Lower lobe of right lung (tissue), 2 donors: ENCODE measurements around the gene TRIM63. TPM values are rescaled to one million over a fixed set of nuclear protein-coding genes. Genes with fewer than 3 reads are reported as not detected.

Source experiments
- ATAC-seq, 2 donors: fragments of 200-7000 bp; cut with Tn5 transposase; one replicate each; pipeline ENCODE4 v1.9.1; 2020 to 2022; ENCODE audit warnings: mild to moderate bottlenecking in 2 of 2, moderate library complexity in 2 of 2
- DNase-seq: peaks from one replicate; pipeline ENCODE4 v3.0.0-alpha.2; 2020
- H3K27ac ChIP-seq: fragments of 200-600 bp; one replicate; pipeline ENCODE4 v1.8.0; 2022
- H3K27me3 ChIP-seq: fragments of 200-600 bp; one replicate; pipeline ENCODE4 v1.8.0; 2022; ENCODE audit warnings: low read depth
- H3K36me3 ChIP-seq: fragments of 200-600 bp; one replicate; pipeline ENCODE4 v1.8.0; 2022; ENCODE audit warnings: mild to moderate bottlenecking
- H3K4me1 ChIP-seq: fragments of 200-600 bp; one replicate; pipeline ENCODE4 v1.8.0; 2022
- H3K4me3 ChIP-seq: fragments of 200-600 bp; one replicate; pipeline ENCODE4 v1.8.0; 2022; ENCODE audit warnings: mild to moderate bottlenecking
- H3K9me3 ChIP-seq: fragments of 200-600 bp; one replicate; pipeline ENCODE4 v1.8.0; 2022
- intact Hi-C: fragments of 100-400 bp; cut with DNase I; formaldehyde crosslinking; loops from one replicate; pipeline ENCODE4 v1.11.0; 2022
- total RNA-seq: library from RNA; stranded (reverse); fragmentation: NEBNext Ultra II Directional; extraction: Animal tissue kit (Norgen Biotek cat#: 25700); gene quantifications from one replicate; pipeline ENCODE4 v1.2.1, GENCODE V29; 2021
- TF ChIP-seq, protein P1 (sequence below): fragments of 200-600 bp; IDR thresholded peaks from one replicate; pipeline ENCODE4 v1.8.0; 2022; ENCODE audit warnings: antibody characterized with exemption, mild to moderate bottlenecking
- donor health status: DM: no; HTN: yes; CAD: no; lungs with severe emphysema.

TRIM63 gene
- total RNA-seq, 1 donor from 2014 or later: 0.53 TPM

DNA sequence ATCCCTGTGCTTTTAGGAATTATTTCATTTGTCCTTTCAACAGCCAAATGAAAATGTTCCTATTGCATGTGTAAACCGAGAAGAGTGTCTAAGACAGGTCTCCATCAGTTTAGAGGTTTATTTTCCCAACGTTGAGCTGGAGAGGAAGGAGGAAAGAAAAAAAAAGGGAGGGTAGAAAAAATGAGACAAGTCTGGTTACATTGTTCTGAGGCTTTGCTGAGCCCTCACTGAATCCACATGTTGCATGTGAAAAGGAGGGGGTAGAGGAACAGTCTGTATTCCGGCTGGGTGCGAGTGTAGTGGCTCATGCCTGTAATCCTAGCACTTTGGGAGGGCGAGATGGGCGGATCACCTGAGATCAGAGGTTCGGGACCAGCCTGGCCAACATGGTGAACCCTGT, 25.0 kb upstream of the TRIM63 start:
- Histone ChIP-seq H3K27me3 (peaks cover 7% of the 10 kb centered on the region), H3K9me3 (no peaks in the 10 kb centered on the region), H3K4me3 (no peak overlapping the region), H3K27ac (no peak overlapping the region), H3K36me3 (no peaks in the 10 kb centered on the region), H3K4me1 (peaks cover 7% of the 10 kb centered on the region)
- TF ChIP-seq, protein P1, sequence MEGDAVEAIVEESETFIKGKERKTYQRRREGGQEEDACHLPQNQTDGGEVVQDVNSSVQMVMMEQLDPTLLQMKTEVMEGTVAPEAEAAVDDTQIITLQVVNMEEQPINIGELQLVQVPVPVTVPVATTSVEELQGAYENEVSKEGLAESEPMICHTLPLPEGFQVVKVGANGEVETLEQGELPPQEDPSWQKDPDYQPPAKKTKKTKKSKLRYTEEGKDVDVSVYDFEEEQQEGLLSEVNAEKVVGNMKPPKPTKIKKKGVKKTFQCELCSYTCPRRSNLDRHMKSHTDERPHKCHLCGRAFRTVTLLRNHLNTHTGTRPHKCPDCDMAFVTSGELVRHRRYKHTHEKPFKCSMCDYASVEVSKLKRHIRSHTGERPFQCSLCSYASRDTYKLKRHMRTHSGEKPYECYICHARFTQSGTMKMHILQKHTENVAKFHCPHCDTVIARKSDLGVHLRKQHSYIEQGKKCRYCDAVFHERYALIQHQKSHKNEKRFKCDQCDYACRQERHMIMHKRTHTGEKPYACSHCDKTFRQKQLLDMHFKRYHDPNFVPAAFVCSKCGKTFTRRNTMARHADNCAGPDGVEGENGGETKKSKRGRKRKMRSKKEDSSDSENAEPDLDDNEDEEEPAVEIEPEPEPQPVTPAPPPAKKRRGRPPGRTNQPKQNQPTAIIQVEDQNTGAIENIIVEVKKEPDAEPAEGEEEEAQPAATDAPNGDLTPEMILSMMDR: no peak
- no peak for ATAC-seq
- intact Hi-C loops: no loop called here
- no peak for DNase-seq

DNA sequence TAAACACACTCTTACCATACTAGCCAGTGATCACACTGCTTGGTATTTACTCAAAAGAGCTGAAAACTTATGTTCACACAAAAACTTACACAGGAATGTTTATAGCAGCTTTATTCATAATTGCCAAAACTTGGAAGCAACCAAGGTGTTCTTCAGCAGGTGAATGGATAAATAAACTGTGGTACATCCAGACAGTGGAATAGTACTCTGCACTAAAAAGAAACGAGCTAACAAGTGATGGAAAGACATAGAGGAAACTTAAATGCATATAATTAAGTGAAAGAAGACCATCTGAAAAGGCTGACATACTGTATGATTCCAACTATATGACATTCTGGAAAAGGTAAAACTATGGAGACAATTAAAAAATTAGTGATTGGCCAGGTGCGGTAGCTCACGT, 23.5 kb upstream of the TRIM63 start:
- DNase-seq: no peak
- Histone ChIP-seq H3K9me3 (no peaks in the 10 kb centered on the region), H3K27me3 (peaks cover 7% of the 10 kb centered on the region), H3K4me1 (peaks cover 7% of the 10 kb centered on the region), H3K4me3 (no peak overlapping the region), H3K27ac (no peak overlapping the region), H3K36me3 (no peaks in the 10 kb centered on the region)
- intact Hi-C loops: no loop called here
- no peak for ATAC-seq
- TF ChIP-seq, protein P1: no peak

DNA sequence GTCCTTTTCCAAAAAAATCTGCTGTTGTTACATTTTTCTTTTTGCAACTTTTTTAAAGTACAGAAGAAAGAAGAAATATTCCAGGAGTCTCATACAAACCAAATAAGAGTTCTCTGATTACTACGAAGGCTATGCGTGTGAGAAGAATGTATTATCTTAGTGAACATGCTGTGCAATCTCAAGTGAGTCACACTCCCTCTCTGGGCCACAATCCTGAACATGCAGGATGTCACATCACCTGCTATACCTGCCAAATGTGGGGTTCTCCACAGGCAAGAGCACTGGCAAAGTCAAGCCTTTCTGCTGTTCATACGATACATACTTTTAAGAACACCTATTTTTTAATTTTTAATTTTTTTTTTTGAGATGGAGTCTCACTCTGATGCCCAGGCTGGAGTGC, 21.7 kb upstream of the TRIM63 start:
- ATAC-seq (no peak), DNase-seq (no peak)
- H3K4me3 ChIP-seq: no peak overlapping the region
- H3K27me3 ChIP-seq: peaks cover 7% of the 10 kb centered on the region
- TF ChIP-seq, protein P1: no peak
- H3K36me3 ChIP-seq: no peaks in the 10 kb centered on the region
- H3K27ac ChIP-seq: no peak overlapping the region
- peaks cover 4% of the 10 kb centered on the region for H3K4me1 ChIP-seq
- no peaks in the 10 kb centered on the region for H3K9me3 ChIP-seq
- intact Hi-C loops: no loop called here

DNA sequence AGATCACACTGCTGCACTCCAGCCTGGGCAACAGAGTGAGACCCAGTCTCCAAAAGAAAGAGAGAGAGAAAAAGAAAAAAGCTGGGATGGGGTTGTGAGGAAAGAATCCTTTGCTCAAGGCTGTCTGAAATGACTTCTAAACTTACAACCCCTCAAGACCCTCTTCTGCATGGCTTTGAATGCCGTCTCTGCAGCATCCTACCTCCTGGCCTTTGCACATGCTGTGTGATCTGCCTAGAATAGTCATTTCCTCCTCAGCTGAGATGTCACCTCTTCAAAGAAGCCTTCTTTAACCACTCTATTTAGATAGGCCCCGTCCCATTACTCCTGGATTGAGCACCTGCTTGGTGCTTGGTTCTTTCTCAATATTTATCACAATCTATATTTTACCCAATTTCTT, 17.4 kb upstream of the TRIM63 start:
- TF ChIP-seq, protein P1: no peak
- Histone ChIP-seq H3K27ac (no peak overlapping the region), H3K9me3 (no peaks in the 10 kb centered on the region), H3K4me1 (no peaks in the 10 kb centered on the region), H3K4me3 (no peak overlapping the region), H3K36me3 (no peaks in the 10 kb centered on the region), H3K27me3 (peaks cover 7% of the 10 kb centered on the region)
- ATAC-seq (no peak), DNase-seq (no peak)
- intact Hi-C loops: no loop called here

DNA sequence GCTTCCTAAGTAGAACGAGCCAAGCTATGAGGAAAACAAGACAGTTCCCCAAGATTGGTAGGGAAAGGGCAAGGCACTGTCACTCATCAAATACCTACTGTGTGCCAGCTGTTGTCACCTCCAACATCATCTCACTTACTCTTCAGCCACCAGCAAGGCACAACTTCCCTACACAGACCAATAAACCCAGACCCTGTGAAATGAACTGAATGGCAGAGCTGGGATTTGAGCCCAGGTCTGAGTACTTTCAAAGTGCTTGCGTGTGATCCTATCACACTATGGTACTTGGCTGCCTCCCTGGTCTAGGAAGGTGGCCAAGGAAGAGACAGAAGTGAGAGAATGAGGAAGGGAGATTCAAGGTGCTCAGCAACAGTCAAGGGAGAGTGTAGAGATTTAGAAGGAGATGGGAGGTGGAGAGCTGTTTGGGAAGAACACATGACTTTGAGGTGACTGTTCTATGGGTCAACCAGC, 16.7 kb upstream of the TRIM63 start:
- H3K4me3 ChIP-seq: no peak overlapping the region
- ATAC-seq (no peak), DNase-seq (no peak)
- peaks cover 7% of the 10 kb centered on the region for H3K27me3 ChIP-seq
- no peak overlapping the region for H3K27ac ChIP-seq
- H3K9me3 ChIP-seq: no peaks in the 10 kb centered on the region
- TF ChIP-seq, protein P1: no peak
- no peaks in the 10 kb centered on the region for H3K4me1 ChIP-seq
- intact Hi-C loops: no loop called here
- H3K36me3 ChIP-seq: no peaks in the 10 kb centered on the region

DNA sequence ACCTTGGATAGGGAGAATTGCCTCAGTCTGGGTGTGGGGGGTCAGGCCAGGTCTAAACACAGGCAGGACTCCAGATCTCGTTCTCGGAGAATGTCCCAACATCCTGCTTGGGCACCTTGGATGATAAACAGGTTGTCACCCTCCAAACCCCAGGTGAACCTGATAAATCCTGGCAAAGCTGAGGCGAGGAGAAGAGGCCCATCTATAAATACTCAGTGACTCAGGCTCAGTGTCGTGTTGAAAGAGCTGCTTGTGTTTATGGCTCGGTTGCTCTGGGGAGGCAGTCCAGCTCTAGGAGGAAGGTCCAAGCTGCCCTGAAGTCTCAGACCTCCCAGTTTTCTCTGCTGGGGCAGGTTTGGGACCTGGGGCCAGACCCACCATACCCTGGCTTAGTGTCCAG, 15.8 kb upstream of the TRIM63 start:
- TF ChIP-seq, protein P1: no peak
- ATAC-seq (peak in 1 of 2 donors; percentile 17), DNase-seq (no peak)
- Histone ChIP-seq H3K27ac (no peak overlapping the region), H3K9me3 (no peaks in the 10 kb centered on the region), H3K4me1 (no peaks in the 10 kb centered on the region), H3K4me3 (no peak overlapping the region), H3K27me3 (no peaks in the 10 kb centered on the region), H3K36me3 (no peaks in the 10 kb centered on the region)
- intact Hi-C loops: no loop called here
